HG03045 (cell line): ENCODE data around the gene CDK5RAP1.
"Not testable (repeated sequence)": the region's sequence is repeated elsewhere in the genome, so short reads cannot be mapped to it uniquely, and the experiment has no call there.

ENCODE experiments used
- ATAC-seq: cut with Tn5 transposase; IDR thresholded peaks from one replicate; pipeline ENCODE4 v1.9.1; 2021; ENCODE audit warnings: mild to moderate bottlenecking, moderate library complexity; ENCODE audit not compliant: unreplicated experiment

CDK5RAP1 gene

GRCh38 chr20:33419140-33419974, 18.0 kb upstream of the CDK5RAP1 start:
- no peak for ATAC-seq

DNA sequence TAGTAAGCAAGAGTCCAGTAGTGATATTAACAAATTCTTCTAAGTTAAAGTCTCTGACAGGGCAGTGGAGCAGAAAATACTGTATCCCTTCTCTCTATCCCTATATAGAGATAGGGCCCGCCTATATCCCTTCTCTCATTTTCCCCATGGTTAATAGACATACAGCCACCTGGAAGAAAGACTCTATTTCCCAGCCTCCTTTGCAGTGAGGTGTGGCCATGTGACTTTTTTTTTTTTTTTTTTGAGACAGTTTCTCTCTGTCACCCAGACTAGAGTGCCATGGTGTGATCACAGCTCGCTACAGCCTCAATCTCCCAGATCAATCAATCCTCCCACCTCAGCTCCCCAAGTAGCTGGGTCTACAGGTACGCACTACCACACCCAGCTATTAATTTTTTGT, 16.7 kb upstream of the CDK5RAP1 start:
- ATAC-seq: no peak

- no peak for ATAC-seq
These were observed 14.6 kb upstream of the CDK5RAP1 start for GRCh38 chr20:33415948-33416347.

GRCh38 chr20:33412484-33412838, 11.1 kb upstream of the CDK5RAP1 start:
- no peak for ATAC-seq

DNA sequence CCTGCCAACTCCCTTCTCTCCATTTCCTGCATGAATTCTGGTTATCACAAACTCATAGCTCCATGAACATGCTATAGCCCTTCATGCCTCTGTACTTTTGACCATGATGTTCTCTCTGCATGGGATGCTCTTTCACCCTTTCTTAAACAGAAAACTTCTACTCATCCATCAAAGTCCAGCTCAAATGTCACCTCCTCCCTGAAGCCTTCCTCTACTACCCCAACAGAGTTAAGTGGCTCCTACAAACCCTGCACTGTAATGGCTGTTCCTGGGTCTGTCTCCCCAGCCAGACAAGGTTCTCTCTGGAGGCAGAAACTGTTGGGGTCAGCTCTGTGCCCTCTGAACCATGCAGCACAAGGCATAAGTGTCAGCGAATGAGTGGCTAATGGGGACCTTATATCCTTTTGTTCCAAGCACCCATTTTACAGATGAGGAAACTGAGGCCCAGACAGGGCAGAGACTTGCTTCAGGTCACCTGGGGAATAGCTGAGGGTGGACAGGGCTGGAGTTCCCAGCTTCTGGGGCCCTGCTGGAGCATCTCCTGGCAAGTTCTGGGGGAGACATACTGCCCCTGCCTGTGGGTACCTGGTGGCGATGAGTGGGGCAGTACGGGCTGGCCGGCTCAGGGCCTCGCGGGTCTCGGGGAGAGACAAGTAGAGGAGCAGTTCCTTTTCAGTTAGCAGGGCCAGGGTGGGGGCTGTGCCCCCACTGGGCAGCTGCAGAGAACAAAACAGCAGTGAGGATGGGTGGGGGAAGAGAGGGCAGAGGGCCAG, 10.6 kb upstream of the CDK5RAP1 start:
- no peak for ATAC-seq

DNA sequence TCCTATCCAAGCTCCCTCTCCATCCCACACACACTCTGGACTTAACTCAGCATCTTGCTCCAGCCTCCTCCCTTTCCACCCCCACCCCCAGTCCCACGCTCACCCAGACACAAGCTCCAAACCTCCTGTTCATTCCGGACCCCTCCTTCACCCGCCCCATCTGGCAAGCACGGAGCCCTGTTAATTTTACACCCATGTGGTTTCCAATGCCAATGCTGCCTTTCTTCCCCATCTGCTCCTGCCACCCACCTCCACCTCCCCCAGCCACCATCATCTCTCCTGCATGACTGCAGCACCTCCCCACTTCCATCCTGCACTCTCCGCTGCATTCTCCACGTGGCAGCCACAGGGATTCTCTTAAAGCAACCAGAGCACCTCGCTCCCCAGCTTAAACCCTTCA, 9.9 kb upstream of the CDK5RAP1 start:
- ATAC-seq: no peak

GRCh38 chr20:33410081-33410742, 8.9 kb upstream of the CDK5RAP1 start:
- ATAC-seq: no peak

DNA sequence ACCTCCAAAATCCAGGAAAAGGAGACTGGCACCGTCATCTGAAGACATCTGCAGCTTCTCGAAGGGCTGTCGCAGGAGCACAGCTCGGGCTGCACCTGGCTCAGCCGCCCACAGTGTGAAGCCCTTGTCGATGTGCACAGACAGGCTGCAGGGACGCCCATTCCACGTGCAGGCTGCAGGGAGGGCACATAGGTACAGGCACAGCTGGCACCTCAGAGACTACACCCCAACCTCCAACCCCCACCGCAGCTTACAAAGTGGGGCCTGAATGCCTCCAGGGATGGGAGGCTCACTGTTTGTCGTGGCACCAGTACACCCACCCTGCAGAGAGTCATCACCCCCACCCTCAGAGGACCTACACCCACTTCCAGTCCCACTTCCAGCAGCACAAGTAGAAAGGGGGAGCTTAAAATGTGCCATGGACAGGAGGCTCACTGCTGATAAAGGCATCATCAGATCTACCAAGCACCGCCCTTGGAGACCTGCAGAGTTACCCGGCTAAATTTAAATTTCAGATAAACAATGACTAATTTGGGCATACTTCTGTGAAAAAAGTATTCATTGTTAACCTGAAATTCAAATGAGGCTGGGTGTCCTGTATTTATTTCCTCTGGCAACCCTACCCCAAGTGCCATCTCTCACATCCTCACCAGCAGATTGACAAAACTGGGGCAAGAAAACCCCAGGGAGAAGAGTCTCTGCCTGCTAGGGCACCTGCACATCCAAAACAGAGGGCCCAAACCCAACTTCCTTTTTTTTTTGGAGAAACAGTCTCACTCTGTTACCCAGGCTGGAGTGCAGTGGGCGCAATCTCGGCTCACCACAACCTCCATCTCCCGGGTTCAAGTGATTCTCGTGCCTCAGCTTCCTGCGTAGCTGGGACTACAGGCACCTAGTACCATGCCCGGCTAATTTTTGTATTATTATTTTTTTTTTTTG, 7.7 kb upstream of the CDK5RAP1 start:
- no peak for ATAC-seq

- no peak for ATAC-seq
These were observed 7.0 kb upstream of the CDK5RAP1 start for GRCh38 chr20:33408313-33408712.

- ATAC-seq: no peak
These were observed 6.5 kb upstream of the CDK5RAP1 start for GRCh38 chr20:33407796-33408195.

DNA sequence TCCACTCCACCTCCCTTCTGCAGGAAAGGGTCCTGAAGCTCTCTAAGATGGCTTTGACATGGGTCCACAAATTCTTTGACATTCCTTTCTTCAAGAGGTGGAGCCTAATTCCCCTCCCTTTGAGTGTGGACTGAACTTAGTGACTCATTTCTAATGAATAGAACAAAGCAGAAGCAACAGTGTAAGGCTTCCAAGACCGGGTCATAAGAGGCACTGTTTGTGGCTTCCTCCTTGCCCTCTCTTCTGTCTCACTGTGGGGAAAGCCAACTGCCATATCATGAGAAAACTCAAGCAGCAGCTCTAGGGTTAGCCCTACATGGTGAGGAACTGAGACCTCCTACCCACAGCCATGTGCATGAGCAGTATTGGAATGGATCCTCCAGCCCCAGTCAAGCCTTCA, 5.9 kb upstream of the CDK5RAP1 start:
- no peak for ATAC-seq

- ATAC-seq: no peak
These were observed 3.0 kb upstream of the CDK5RAP1 start for GRCh38 chr20:33404281-33404680.

GRCh38 chr20:33401921-33402369, 626 bp upstream of the CDK5RAP1 start:
- no peak for ATAC-seq

DNA sequence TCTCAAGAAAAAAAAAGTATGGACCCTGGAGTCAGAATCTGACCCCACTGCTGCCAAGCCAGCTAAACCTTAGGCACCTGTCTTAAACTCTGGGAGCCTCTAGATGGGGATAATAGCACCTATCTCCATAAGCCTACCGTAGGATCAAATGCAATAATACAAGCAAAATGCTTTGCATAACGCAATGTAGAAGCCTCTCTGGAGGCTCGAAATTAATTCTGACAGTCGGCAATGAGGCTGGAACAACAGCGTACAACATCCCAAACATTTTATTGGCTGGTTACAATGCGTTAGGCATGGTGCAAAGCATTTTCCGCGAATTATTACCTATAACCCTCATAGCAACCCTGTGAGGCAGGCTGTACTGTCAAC, 521 bp downstream of the CDK5RAP1 start:
- ATAC-seq: no peak

DNA sequence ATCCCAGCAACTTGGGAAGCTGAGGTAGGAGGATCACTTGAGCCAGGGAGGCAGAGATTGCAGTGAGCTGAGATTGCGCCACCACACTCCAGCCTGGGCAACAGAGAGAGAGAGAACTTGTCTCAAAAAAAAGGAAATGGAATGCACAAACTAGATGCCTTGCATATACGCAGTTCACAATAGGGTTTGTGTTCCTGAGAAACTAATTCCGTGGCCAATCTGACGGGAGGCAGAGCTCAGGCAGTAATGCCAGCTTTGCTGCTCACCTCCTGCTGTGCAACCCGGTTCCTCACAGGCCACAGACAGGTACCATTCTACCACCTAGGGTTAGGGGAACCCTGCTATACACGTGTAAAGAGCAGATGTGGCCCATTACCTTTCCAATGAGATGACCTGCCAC, 1.4 kb downstream of the CDK5RAP1 start:
- no peak for ATAC-seq

GRCh38 chr20:33394718-33395117, 6.6 kb downstream of the CDK5RAP1 start:
- ATAC-seq: no peak

DNA sequence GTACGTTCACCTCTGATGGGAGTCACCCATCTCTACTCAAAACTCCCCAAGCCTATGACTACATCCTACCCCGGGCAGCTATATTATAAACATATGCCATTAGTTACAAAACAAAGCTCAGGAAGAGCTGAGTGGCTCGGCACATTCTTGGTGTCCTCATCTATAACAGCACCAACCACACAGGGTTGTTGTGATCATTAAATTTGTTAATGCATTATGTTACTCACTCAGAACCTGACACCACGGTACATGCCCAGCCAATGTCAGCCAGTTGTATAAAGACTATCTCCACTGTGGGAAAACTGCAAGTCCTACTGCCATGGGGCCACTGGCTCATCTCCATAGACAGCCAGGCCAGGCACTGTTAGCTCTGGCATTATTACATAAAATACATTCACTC, 7.7 kb downstream of the CDK5RAP1 start:
- no peak for ATAC-seq

DNA sequence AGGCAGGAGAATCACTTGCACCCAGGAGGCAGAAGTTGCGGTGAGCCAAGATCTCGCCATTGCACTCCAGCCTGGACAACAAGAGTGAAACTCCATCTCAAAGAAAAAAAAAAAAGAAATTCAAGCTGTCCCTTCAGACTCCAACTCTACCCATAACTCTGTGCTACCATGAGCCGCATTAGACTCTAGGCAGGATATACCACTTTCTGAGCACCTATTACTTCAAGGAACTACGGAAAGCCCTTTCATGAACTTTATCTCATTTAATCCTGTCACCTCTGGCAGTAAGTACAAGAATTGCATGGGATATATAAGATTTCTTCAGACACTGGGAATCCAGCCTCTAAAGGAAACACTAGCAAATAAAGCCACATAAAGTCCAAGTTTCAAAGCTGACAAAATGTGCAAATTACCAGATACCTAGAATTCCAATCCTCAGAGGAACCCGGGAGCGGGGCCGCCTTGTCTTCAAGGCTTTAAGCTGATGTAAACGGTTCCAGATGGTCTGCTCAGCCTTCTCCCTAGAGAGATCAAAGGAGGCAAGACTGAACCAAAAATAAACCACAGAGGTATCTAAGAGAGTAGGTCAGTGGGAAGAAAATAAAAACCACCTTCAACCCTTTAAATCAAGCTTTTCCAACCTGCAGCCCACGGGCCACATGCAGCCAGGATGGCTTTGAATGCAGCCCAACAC, 9.4 kb downstream of the CDK5RAP1 start:
- ATAC-seq: no peak

GRCh38 chr20:33389326-33389725, 12.0 kb downstream of the CDK5RAP1 start:
- not testable (repeated sequence) for ATAC-seq

GRCh38 chr20:33388268-33388667, 13.1 kb downstream of the CDK5RAP1 start:
- no peak for ATAC-seq
